Thyroid gland (tissue), 4 donors: Measurements from ENCODE around the gene KCNAB2.

Source experiments
- CTCF ChIP-seq, 6 experiments: fragments of 200-600 bp in 3 of 6; fragments of 450-650 bp in 3 of 6; sonication (generic) in 3 of 6; IDR thresholded peaks; one replicate each; pipeline ENCODE4 v1.5.1; 2016 to 2019; ENCODE audit warnings: antibody characterized with exemption in 6 of 6, mild to moderate bottlenecking in 2 of 6, inconsistent platforms in 1 of 6, moderate library complexity in 1 of 6
- POLR2A ChIP-seq, 2 donors: fragments of 450-650 bp; IDR thresholded peaks; one replicate each; pipeline ENCODE4 v1.6.1; 2017; ENCODE audit warnings: antibody characterized with exemption in 2 of 2, mild to moderate bottlenecking in 2 of 2, moderate library complexity in 1 of 2

GRCh38 chr1:6028042-6028850, 17.4 kb upstream of the KCNAB2 start:
- no peak for TF ChIP-seq POLR2A (IDR thresholded peaks at IDR 0.05)
- TF ChIP-seq CTCF (IDR thresholded peaks at IDR 0.05): no peak
